NCI-H2107 treated with DMSO at 0.1 percent for 48 hours (cell line): ENCODE data around the gene PSMA3.
"Not testable (repeated sequence)": the region's sequence is repeated elsewhere in the genome, so short reads cannot be mapped to it uniquely, and the experiment has no call there.

Source experiments
- DNase-seq: peaks from one replicate; lab custom pipeline; 2025; ENCODE audit not compliant: unreplicated experiment; lab: John Stamatoyannopoulos, UW

The PSMA3 gene

GRCh38 chr14:58244556-58245387 lies at the start of gene PSMA3:
Gene PSMA3 (plus strand): TSS chr14:58244843. CDS start chr14:58244921, 78 bp downstream.
- DNase-seq: peak; percentile 100

- DNase-seq: no peak
Observed at GRCh38 chr14:58196198-58196597, 48.4 kb upstream of the PSMA3 start.

GRCh38 chr14:58198086-58198485 lies 46.6 kb upstream of the PSMA3 start:
- no peak for DNase-seq

DNA sequence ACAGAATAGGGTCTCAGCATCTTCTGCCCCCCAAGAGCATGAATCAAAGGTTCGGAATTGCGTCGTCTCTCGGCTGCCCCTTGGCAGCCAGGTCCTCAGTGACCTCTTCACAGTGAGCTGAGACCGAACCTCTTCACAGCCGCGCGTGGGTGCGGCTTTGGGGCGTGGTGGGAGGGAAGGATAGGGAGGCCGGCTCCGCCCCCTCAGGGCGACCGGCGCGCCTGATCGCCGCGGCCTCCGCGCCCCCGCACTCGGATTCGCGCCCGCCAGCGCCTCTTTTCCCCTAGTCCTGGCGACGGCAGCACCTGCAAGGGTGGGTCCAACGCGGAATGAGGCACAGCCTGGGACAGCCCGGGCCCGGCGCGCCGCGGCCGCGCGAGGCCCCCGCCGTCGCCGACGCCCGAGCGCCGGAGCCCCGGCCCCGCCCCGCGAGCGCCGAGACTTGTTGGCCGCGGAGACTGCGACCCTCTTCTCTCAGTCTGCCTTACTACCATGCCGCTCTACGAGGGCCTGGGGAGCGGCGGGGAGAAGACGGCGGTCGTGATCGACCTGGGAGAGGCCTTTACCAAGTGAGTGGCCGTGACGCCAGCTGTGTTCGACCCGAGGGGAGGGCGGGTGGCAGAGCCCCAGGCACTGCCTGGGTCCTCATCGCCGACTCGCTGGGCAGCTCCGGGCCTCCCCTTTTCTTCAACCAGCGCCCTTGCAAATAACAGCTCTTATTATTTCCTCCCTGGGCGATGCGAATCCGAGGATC lies 44.7 kb upstream of the PSMA3 start, which contains the start of gene ACTR10:
Gene ACTR10 (plus strand): TSS at position 424 of the 754 bp plus-strand sequence. CDS start 69 bp downstream, at position 493.
- peak; percentile 84 for DNase-seq

DNA sequence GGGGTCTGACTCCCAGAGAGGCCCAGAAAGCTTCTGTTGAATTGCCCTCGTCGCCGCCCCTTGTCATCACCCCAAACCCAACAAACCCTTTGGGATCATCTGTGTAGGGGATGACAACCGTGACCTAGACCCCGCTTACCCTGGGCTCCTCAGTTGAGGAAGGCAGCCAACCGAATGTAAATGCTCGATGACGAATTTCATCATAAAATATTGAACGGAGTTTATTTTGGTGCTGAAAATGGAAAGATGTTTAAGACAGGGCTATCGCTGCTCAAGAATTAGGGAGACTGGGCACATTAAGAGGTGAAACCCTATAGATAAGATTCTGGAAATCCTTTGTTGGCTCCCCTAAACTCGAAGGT lies 44.2 kb upstream of the PSMA3 start:
- DNase-seq: no peak

DNA sequence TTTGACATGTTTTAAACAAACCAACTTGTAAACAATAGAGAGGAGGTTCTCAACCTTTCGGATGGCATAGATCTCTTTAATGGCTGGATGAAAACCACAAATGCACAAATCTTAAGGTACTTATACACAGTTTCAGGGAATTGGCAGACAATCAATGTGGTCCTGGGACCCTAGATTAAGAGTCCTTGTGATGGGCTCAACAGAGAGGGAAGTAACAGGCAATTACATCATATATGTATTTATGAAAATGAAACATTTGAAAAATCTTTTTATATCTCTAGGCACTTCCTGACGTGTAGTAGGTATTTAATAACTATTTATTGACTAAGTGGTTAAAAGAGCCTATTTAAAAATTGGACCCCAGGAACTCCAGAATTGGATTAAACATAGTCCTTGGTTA lies 43.8 kb upstream of the PSMA3 start:
- DNase-seq: no peak

- DNase-seq: no peak
Observed at GRCh38 chr14:58213176-58213575, 31.5 kb upstream of the PSMA3 start.

DNA sequence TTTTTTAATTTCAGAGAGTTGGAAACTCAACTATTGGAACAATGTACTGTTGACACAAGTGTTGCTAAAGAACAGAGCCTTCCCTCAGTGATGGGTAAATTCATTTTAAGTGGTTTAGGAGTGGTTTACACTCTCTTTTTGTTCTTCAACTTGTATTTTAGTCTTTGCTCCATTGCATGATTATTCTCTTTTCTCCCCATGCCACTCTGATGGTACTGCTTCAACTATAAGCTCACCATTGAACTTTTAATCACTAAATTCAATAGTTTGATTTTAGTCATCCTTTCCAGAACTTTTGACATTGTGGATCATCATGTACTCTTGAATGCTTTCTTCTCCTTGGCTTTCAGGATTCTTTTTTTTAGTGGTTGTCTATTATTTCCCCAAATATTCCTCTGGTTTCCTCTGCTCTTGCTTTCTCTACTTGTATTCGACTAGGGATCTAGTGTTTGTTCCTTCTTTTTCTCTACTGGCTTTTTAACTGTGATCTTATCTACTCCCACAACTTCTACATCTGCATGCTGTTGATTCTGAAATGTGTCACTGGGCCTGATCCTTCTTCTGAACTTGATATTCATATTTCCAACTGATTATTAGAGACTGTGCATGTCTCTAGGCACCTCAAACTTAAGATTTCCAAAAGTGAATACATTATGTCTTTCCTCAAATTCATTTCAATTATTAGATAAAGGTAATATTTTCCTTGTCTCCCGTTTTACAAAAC lies 29.3 kb upstream of the PSMA3 start:
- DNase-seq: no peak

- no peak for DNase-seq
Observed at GRCh38 chr14:58216544-58216943, 28.1 kb upstream of the PSMA3 start.

DNA sequence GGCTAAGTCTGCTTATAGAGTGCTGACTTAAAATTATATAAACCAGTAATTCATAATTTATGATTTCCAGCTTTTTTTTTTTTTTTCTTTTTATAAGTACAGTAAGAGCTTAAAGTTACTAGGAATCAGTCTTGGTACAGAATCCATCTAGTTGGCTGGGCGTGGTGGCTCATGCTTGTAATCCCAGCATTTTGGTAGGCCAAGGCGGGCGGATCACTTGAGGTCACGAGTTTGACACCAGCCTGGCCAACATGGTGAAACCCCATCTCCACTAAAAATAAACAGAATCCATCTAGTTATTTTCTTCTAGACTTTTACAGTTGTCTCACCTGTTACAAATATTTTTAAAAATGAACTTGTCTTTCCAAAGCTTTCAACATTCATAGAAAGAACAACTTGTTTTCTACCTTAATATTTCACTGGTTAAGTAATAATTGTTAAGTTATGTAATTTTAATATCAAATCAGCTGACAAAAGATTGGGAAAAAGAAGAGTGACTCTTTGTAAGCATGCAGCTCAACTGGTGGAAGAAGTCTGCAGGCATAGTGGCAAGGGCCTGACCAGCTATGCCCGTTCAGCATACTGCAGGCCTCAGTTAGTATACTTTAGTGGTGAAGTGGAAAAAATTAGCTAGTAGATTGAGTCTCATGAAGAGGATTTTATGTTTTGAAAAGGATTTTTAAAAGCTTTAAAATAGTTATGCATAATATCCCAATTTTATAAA lies 17.4 kb upstream of the PSMA3 start:
- no peak for DNase-seq

- no peak for DNase-seq
Observed at GRCh38 chr14:58238252-58239243, 6.1 kb upstream of the PSMA3 start.

DNA sequence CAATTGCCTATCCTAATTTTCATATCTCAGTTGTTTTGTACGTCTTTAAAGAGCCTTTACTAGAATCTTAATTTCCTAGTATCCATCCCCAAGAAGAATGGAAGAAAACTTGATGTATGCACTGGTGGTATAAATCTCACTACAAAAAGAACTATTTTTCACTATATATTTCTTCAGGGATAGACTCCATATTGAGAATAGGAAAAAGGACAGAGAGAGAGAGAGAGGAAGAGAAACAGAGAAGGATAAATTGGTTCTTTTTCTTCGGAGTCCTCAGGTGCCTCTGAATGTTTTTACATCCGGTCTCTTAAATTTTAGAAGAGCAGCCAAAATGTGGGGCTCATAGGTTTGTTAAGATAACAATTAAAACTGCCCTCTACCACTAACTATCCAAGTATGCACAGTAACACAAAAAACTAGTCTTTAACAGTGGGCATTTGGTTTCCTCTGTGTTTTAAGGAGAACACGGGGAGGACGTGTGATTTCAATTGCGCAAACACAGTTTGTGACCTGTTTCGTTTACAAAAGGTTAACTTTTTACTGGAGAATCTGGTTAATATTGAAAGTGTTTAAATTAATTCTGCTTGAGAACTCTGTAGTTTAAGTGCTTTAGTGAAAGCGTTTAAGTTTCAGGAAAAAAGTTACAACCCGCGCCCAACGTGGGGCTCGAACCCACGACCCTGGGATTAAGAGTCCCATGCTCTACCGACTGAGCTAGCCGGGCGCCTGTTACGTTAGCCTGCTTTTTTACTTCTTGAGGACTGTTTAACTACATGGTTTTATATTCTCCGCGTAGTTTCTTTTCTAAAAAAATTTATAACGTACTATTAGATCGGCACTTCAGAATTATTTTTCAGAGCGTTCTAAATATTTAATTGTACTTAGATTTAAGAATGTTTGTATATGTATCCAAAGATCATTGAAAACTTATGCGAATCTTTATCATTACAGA lies 5.1 kb upstream of the PSMA3 start:
- peak; percentile 83 for DNase-seq

- DNase-seq: peak; percentile 96
Observed at GRCh38 chr14:58243790-58244555, 670 bp upstream of the PSMA3 start.

DNA sequence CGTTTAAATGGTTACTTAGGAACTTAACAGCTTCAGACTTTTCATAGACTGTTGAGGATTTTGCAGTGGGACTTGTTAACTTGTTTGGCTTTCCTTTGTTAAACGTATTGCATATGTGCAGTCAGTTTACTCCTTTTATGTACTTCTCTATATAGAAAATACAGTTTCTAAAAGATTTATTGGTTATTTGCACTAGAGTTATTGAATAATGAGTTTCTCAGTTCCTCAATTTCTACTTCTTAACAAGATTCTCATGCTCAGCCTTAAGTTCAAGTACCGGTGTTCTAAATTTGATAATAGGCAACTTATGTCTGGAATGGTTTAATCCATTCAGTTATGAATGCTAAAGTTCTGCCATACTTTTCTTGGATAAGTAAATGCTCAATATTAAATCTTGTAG lies 919 bp downstream of the PSMA3 start:
- DNase-seq: no peak

GRCh38 chr14:58249611-58250010 lies 5.0 kb downstream of the PSMA3 start:
- no peak for DNase-seq

DNA sequence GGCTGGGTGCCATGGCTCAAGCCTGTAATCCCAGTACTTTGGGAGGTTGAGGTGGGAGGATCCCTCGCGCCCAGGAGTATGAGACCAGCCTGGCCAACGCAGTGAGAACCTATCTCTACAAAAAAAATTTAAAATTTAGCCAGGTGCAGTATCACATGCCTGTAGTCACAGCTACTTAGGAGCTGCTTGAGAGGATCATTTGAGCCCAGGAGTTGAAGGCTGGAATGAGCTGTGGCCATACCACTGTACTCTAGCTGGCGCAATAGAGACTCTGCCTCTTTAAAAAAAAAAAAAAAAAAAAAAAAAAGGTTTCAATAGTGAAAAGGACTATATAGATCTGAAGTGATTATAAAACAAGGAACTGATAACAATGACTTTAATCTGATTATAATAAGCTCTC lies 13.5 kb downstream of the PSMA3 start:
- no peak for DNase-seq

DNA sequence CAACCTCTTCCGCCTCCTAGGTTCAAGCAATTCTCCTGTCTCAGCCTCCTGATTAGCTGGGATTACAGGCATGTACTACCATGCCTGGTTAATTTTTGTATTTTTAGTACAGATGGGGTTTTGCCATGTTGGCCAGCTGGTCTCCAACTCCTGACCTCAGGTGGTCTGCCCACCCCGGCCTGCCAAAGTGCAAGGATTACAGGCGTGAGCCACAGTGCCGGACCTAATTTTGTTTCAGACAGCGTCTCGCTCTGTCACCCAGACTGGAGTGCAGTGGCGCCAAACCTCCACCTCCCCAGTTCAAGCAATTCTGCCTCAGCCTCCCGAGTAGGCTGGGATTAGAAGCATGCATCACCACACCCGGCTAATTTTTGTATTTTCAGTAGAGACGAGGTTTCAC lies 17.4 kb downstream of the PSMA3 start:
- DNase-seq: not testable (repeated sequence)

DNA sequence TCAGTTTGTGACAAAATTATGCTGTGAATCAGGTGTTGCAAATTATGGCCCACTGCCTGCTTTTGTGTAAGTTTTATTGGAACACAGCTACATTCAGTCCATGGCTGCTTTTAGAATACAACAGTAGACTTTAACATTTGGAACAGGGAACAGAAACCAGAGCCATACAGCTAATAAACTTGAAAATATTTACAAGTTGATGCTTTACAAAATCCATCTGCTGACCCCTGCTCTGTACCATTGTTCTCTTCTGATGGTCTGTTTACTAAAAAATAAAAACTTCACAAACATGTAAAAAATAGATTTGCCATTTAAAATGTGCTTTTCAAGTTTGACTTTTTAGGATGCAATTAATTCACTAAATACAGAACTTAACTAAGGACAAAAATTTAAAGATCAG lies 20.8 kb downstream of the PSMA3 start:
- DNase-seq: no peak
